ENCODE results near the gene SLC35G3.

DNA sequence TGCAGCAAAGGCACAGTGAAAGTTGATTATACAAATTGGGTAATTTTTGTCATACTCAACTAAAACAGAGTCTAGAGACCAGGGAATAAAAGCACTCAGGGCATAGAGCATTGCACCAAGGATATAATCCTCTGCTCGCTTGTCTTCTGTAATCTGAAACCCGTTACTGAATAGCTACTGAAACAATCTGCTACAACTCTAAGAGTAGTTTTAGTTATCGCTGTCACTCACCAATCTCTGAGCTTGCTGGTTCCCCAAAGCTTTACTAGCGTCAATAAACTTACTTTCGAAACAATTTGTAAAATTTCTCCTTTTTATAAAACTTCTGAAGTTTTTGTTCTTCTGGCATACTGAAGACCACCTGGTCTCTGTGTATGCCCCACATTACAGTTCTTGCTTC, 22.9 kb upstream of the SLC35G3 start:
- TF ChIP-seq, protein P1, sequence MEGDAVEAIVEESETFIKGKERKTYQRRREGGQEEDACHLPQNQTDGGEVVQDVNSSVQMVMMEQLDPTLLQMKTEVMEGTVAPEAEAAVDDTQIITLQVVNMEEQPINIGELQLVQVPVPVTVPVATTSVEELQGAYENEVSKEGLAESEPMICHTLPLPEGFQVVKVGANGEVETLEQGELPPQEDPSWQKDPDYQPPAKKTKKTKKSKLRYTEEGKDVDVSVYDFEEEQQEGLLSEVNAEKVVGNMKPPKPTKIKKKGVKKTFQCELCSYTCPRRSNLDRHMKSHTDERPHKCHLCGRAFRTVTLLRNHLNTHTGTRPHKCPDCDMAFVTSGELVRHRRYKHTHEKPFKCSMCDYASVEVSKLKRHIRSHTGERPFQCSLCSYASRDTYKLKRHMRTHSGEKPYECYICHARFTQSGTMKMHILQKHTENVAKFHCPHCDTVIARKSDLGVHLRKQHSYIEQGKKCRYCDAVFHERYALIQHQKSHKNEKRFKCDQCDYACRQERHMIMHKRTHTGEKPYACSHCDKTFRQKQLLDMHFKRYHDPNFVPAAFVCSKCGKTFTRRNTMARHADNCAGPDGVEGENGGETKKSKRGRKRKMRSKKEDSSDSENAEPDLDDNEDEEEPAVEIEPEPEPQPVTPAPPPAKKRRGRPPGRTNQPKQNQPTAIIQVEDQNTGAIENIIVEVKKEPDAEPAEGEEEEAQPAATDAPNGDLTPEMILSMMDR (conservative IDR thresholded peaks at IDR 0.05; ENCODE audit: low read depth, low read length): no peak
- TF ChIP-seq EZH2 (IDR thresholded peaks at IDR 0.05; ENCODE audit: borderline replicate concordance, low read depth, low read length, poor library complexity, severe bottlenecking): no peak
